Rectal smooth muscle tissue (tissue), 1 donor: ENCODE measurements around the gene CDT1.

ENCODE experiments used
- H3K27ac ChIP-seq: one replicate; pipeline ENCODE4 v1.7.0; 2013; ENCODE audit warnings: low read depth, low read length, inconsistent platforms
- H3K27me3 ChIP-seq: one replicate; pipeline ENCODE4 v1.7.0; 2013; ENCODE audit warnings: low read length; ENCODE audit not compliant: control insufficient read depth, insufficient read depth
- H3K36me3 ChIP-seq: one replicate; pipeline ENCODE4 v1.7.0; 2013; ENCODE audit warnings: low read length; ENCODE audit not compliant: control insufficient read depth, insufficient read depth
- H3K4me1 ChIP-seq: one replicate; pipeline ENCODE4 v1.7.0; 2013; ENCODE audit warnings: low read length; ENCODE audit not compliant: control insufficient read depth, insufficient read depth
- H3K4me3 ChIP-seq: one replicate; pipeline ENCODE4 v1.7.0; 2013; ENCODE audit warnings: low read length
- H3K9ac ChIP-seq: one replicate; pipeline ENCODE4 v1.7.0; 2013; ENCODE audit warnings: low read length

Gene CDT1

GRCh38 chr16:88762258-88762870 is 41.2 kb upstream of the CDT1 start:
- H3K27ac ChIP-seq, result peak overlapping the region; percentile 97

DNA sequence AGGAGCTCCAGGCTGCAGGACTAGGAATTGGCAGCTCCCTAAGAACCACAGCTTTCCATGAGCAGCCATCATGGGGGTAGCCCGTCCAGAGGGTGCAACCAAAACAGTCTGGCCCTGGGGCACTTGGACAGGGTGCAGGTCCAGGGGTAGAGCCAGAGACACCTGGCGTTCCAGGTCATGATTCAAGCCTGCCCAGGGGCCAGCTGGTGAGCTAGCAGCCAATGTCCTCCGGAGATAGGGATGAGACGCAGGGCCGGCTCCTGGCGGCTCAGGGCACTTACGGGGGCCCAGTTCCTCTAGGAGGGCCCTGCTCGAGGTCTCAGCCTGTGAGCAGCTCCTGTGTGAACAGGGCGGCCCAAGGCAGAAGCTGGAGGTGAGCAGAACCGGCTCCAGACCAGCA is 40.6 kb upstream of the CDT1 start:
- Histone ChIP-seq H3K9ac (no peak overlapping the region), H3K4me3 (no peak overlapping the region), H3K4me1 (peaks cover 54% of the 10 kb centered on the region), H3K27me3 (no peaks in the 10 kb centered on the region), H3K36me3 (no peaks in the 10 kb centered on the region), H3K27ac (peak overlapping the region; percentile 48)

More at GRCh38 chr16:88762258-88762870, 41.2 kb upstream of the CDT1 start:
- Histone ChIP-seq H3K9ac (no peak overlapping the region), H3K4me3 (no peak overlapping the region), H3K4me1 (peaks cover 49% of the 10 kb centered on the region), H3K27me3 (no peaks in the 10 kb centered on the region), H3K36me3 (no peaks in the 10 kb centered on the region)

DNA sequence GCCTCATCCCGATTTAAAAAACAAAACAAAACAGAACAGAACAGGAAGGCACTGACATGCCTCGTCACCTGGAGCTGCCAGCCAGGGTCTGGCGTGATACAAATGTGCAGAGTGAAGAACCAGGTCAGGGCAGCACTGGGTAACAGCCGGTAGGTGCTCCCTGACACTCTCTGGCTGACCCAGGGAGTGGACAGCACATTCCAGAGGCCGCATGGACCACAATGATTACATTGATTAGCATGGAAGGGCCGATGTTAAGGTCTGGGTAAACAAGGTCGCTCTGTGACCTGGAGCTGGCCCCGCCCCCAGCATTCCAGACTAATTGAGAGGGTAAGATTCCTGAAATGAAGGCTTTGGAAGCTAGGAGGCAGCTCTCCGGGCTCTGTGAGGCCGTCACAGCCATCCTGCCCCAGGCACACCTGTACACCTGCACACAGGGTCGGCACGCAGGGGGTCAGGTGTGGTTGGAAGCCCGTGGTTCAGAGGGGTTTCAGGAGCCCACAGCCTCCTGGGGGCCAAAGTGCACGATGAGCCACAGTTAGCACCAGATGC is 40.0 kb upstream of the CDT1 start:
- no peak overlapping the region for H3K4me3 ChIP-seq
- no peaks in the 10 kb centered on the region for H3K36me3 ChIP-seq
- peaks cover 52% of the 10 kb centered on the region for H3K4me1 ChIP-seq
- H3K27ac ChIP-seq, result no peak overlapping the region
- H3K9ac ChIP-seq, result no peak overlapping the region
- no peaks in the 10 kb centered on the region for H3K27me3 ChIP-seq

- peaks cover 53% of the 10 kb centered on the region for H3K4me1 ChIP-seq
- no peak overlapping the region for H3K9ac ChIP-seq
- H3K4me3 ChIP-seq, result no peak overlapping the region
- H3K36me3 ChIP-seq, result no peaks in the 10 kb centered on the region
- H3K27ac ChIP-seq, result no peak overlapping the region
- H3K27me3 ChIP-seq, result no peaks in the 10 kb centered on the region
Measured at GRCh38 chr16:88764080-88764479, 39.5 kb upstream of the CDT1 start.

GRCh38 chr16:88764913-88765349 is 38.7 kb upstream of the CDT1 start:
- no peak overlapping the region for H3K9ac ChIP-seq
- H3K36me3 ChIP-seq, result no peaks in the 10 kb centered on the region
- no peaks in the 10 kb centered on the region for H3K27me3 ChIP-seq
- H3K4me3 ChIP-seq, result no peak overlapping the region
- peaks cover 55% of the 10 kb centered on the region for H3K4me1 ChIP-seq
- H3K27ac ChIP-seq, result no peak overlapping the region

- peaks cover 55% of the 10 kb centered on the region for H3K4me1 ChIP-seq
- H3K27ac ChIP-seq, result peak overlapping the region; percentile 90
- H3K36me3 ChIP-seq, result no peaks in the 10 kb centered on the region
- no peak overlapping the region for H3K4me3 ChIP-seq
- H3K9ac ChIP-seq, result no peak overlapping the region
- H3K27me3 ChIP-seq, result no peaks in the 10 kb centered on the region
Measured at GRCh38 chr16:88766975-88767374, 36.6 kb upstream of the CDT1 start.

- no peak overlapping the region for H3K9ac ChIP-seq
- H3K27me3 ChIP-seq, result no peaks in the 10 kb centered on the region
- peaks cover 54% of the 10 kb centered on the region for H3K4me1 ChIP-seq
- peak overlapping the region; percentile 90 for H3K27ac ChIP-seq
- H3K36me3 ChIP-seq, result no peaks in the 10 kb centered on the region
- H3K4me3 ChIP-seq, result no peak overlapping the region
Measured at GRCh38 chr16:88767546-88768070, 36.0 kb upstream of the CDT1 start.

- no peaks in the 10 kb centered on the region for H3K27me3 ChIP-seq
- no peak overlapping the region for H3K9ac ChIP-seq
- H3K27ac ChIP-seq, result peak overlapping the region; percentile 90
- no peak overlapping the region for H3K4me3 ChIP-seq
- H3K36me3 ChIP-seq, result no peaks in the 10 kb centered on the region
- peaks cover 59% of the 10 kb centered on the region for H3K4me1 ChIP-seq
Measured at GRCh38 chr16:88768071-88768783, 35.4 kb upstream of the CDT1 start.

- peak overlapping the region; percentile 90 for H3K27ac ChIP-seq
- H3K9ac ChIP-seq, result no peak overlapping the region
- no peaks in the 10 kb centered on the region for H3K36me3 ChIP-seq
- H3K4me1 ChIP-seq, result peaks cover 72% of the 10 kb centered on the region
- no peaks in the 10 kb centered on the region for H3K27me3 ChIP-seq
- peak overlapping the region; percentile 40 for H3K4me3 ChIP-seq
Measured at GRCh38 chr16:88769617-88770460, 33.8 kb upstream of the CDT1 start.

DNA sequence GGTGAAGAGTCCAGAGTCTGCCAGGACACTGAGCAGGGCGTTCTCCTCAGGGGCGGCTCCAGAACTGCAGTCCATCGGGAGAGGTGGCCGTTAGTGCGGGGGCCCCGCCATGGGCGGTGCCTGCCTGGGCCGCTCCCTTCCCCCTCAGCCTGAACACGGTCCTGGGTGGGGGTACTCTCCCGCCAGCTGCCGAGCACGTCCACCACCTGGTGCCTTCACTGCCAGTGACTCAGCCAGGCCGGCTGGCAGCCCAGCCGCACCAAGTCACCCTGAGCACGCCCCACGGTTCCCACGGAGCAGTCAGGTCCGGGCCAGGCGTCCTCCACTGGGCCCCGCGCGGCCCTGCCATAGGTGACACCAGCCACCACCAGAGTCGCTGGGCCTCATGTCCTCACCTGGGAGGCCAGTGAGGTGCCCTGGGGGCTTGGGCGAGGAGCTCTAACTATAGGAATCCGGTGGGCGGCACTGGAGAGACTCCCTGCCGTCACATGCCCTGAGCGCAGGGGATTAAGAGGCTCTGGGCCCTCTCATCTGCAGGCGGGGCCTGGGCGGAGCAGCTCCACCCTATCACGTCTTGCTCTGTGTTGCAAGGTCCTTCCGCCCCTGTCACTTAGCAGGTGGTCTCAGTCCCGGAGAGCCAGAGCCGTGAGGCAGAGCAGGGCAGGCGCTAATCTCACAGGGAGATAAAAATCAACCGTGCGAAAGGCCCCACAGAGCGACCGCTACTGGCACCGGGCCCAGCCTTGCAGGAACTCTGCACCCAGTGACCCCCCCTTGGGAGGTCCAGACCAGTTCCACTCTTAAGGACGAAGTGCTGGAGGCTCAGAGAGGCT is 32.9 kb upstream of the CDT1 start:
- peak overlapping the region; percentile 90 for H3K27ac ChIP-seq
- no peaks in the 10 kb centered on the region for H3K27me3 ChIP-seq
- no peaks in the 10 kb centered on the region for H3K36me3 ChIP-seq
- H3K4me1 ChIP-seq, result peaks cover 71% of the 10 kb centered on the region
- H3K4me3 ChIP-seq, result peak overlapping the region; percentile 40
- peak overlapping the region; percentile 24 for H3K9ac ChIP-seq

DNA sequence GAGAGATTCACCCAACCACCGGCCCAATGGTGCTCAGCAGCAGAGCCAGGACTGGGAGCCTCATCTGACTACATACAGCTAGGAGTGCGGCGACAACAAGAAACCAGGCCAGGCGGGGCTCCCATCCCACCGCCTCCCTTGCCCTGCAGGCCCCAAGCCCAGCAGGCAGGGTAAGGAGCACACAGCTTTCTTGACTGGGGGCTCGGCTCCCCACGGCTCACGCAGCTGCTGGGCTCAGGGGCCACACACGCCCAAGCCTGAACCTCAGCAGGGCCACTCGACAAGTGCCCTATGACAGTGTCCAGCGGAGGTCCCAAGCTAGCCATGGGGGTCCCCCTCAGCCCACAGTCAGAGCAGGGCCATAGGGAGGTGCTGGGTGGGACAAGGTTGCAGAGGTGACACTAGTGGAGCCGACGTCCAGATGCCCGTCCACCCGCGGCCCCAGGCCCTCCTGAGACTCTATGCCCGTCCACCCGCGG is 32.3 kb upstream of the CDT1 start:
- Histone ChIP-seq H3K4me3 (peak overlapping the region; percentile 40), H3K9ac (peak overlapping the region; percentile 24), H3K27ac (peak overlapping the region; percentile 90)

More for the DNA sequence above, 32.3 kb upstream of the CDT1 start:
- Histone ChIP-seq H3K36me3 (no peaks in the 10 kb centered on the region), H3K27me3 (no peaks in the 10 kb centered on the region), H3K4me1 (peaks cover 75% of the 10 kb centered on the region)
